COLO668 (cell line): ENCODE measurements around the gene YJEFN3.

Experiments
- DNase-seq: peaks from one replicate; lab custom pipeline; 2025; ENCODE audit not compliant: unreplicated experiment; lab: John Stamatoyannopoulos, UW

The YJEFN3 gene

GRCh38 chr19:19579533-19580361, 51.0 kb downstream of the YJEFN3 start:
- DNase-seq: no peak

- no peak for DNase-seq
Observed at GRCh38 chr19:19580418-19580817, 51.7 kb downstream of the YJEFN3 start.

GRCh38 chr19:19581391-19581790, 52.7 kb downstream of the YJEFN3 start:
- no peak for DNase-seq

- no peak for DNase-seq
Observed at GRCh38 chr19:19582471-19582870, 53.8 kb downstream of the YJEFN3 start.

- no peak for DNase-seq
Observed at GRCh38 chr19:19584356-19584755, 55.6 kb downstream of the YJEFN3 start.
